HepG2 (cell line): ENCODE measurements around the gene ITCH. TPM values are rescaled to one million over a fixed set of nuclear protein-coding genes. Genes with fewer than 3 reads are reported as not detected.

Source experiments
- ATF7 ChIP-seq, 2 experiments: fragments of 450-650 bp in 1 of 2; sonication (generic) in 1 of 2; formaldehyde crosslinking in 1 of 2; IDR thresholded peaks; 2 replicates each; pipeline versions ENCODE4 v1.4.0 to v1.6.1; 2016 to 2020; ENCODE audit warnings: antibody characterized with exemption in 1 of 2, mild to moderate bottlenecking in 1 of 2, missing genetic modification reagents in 1 of 2
- ATF7-NPFF ChIP-seq: sonication (generic); formaldehyde crosslinking; IDR thresholded peaks from 2 replicates; pipeline ENCODE4 v1.8.1; 2023; ENCODE audit warnings: mild to moderate bottlenecking, low read depth, missing genetic modification reagents, moderate library complexity
- BORCS8-MEF2B ChIP-seq: sonication (generic); formaldehyde crosslinking; IDR thresholded peaks from 2 replicates; pipeline ENCODE4 v1.8.0; 2022; ENCODE audit warnings: mild to moderate bottlenecking, missing genetic modification reagents
- CREM ChIP-seq, 2 experiments: sonication (generic) in 1 of 2; formaldehyde crosslinking in 1 of 2; IDR thresholded peaks; 2 replicates each; pipeline versions ENCODE4 v1.4.0 to v1.6.1; 2016 to 2020; ENCODE audit warnings: antibody characterized with exemption in 1 of 2, mild to moderate bottlenecking in 1 of 2, missing genetic modification reagents in 1 of 2
- GATAD1 ChIP-seq: IDR thresholded peaks from 2 replicates; pipeline ENCODE4 v1.6.1; 2016; ENCODE audit warnings: missing genetic modification reagents, missing compliant biosample characterization
- HCFC1 ChIP-seq: fragments of 150-350 bp; IDR thresholded peaks from 2 replicates; pipeline ENCODE4 v1.6.1; 2014; ENCODE audit warnings: low read depth, low read length
- HNRNPUL1 ChIP-seq: fragments of 200-400 bp; formaldehyde crosslinking; IDR thresholded peaks from 2 replicates; pipeline ENCODE4 v1.6.1; 2017; ENCODE audit warnings: low read depth, mild to moderate bottlenecking, low read length, moderate library complexity
- ISL2 ChIP-seq: sonication (generic); formaldehyde crosslinking; IDR thresholded peaks from 2 replicates; pipeline ENCODE4 v1.5.0; 2020; ENCODE audit warnings: missing genetic modification reagents
- MTF1 ChIP-seq: sonication (generic); formaldehyde crosslinking; IDR thresholded peaks from 2 replicates; pipeline ENCODE4 v1.5.0; 2020; ENCODE audit warnings: missing genetic modification reagents
- PHF5A ChIP-seq: IDR thresholded peaks from one replicate; pipeline ENCODE4 v1.6.1; 2018; ENCODE audit warnings: low read depth, missing genetic modification reagents; ENCODE audit not compliant: unreplicated experiment
- PLSCR1 ChIP-seq: sonication (generic); formaldehyde crosslinking; IDR thresholded peaks from 2 replicates; pipeline ENCODE4 v1.5.0; 2020; ENCODE audit warnings: missing genetic modification reagents, mild to moderate bottlenecking, borderline replicate concordance
- POLR2G ChIP-seq: fragments of 200-400 bp; formaldehyde crosslinking; IDR thresholded peaks from 2 replicates; pipeline ENCODE4 v1.6.1; 2018; ENCODE audit warnings: mild to moderate bottlenecking, low read depth, low read length, moderate library complexity
- PRPF4 ChIP-seq: fragments of 200-400 bp; formaldehyde crosslinking; IDR thresholded peaks from 2 replicates; pipeline ENCODE4 v1.6.1; 2016; ENCODE audit warnings: low read length, low read depth; ENCODE audit not compliant: poor library complexity, severe bottlenecking
- ZBTB7B ChIP-seq: sonication (generic); formaldehyde crosslinking; IDR thresholded peaks from 2 replicates; pipeline ENCODE4 v1.4.0; 2020; ENCODE audit warnings: missing genetic modification reagents
- ZFP91 ChIP-seq: sonication (generic); formaldehyde crosslinking; IDR thresholded peaks from 2 replicates; pipeline ENCODE4 v1.9.0; 2022; ENCODE audit warnings: missing genetic modification reagents, mild to moderate bottlenecking, borderline replicate concordance
- ZNF496 ChIP-seq: sonication (generic); formaldehyde crosslinking; IDR thresholded peaks from 2 replicates; pipeline ENCODE4 v1.8.1; 2023; ENCODE audit warnings: mild to moderate bottlenecking, moderate library complexity, missing genetic modification reagents; ENCODE audit not compliant: insufficient replicate concordance
- ZNF557 ChIP-seq: sonication (generic); formaldehyde crosslinking; IDR thresholded peaks from 2 replicates; pipeline ENCODE4 v1.4.0; 2020; ENCODE audit warnings: missing genetic modification reagents
- ZNF572 ChIP-seq: sonication (generic); formaldehyde crosslinking; IDR thresholded peaks from 2 replicates; pipeline ENCODE4 v1.5.1; 2020; ENCODE audit warnings: mild to moderate bottlenecking, missing genetic modification reagents
- ZNF639 ChIP-seq: conservative IDR thresholded peaks from 2 replicates; pipeline ENCODE4 v1.6.1; 2018; ENCODE audit warnings: missing genetic modification reagents
- ZNF747 ChIP-seq: sonication (generic); formaldehyde crosslinking; IDR thresholded peaks from 2 replicates; pipeline ENCODE4 v1.8.1; 2023; ENCODE audit warnings: missing genetic modification reagents, mild to moderate bottlenecking, borderline replicate concordance
- ZNF770 ChIP-seq: sonication (generic); formaldehyde crosslinking; IDR thresholded peaks from 2 replicates; pipeline ENCODE4 v1.5.0; 2020; ENCODE audit warnings: mild to moderate bottlenecking, missing genetic modification reagents
- ZNF792 ChIP-seq: IDR thresholded peaks from 2 replicates; pipeline ENCODE4 v1.6.1; 2016
- polyA plus RNA-seq, 8 experiments: library from polyadenylated mRNA; depleted of rRNA in 3 of 8; stranded (reverse) in 7 of 8; unstranded in 1 of 8; fragments of >200 nt; fragmentation: Illumina TruSeq in 4 of 8; extraction: Trizol in 4 of 8; gene quantifications; 2 replicates each; pipeline versions ENCODE4 v1.2.1 to v1.2.3, GENCODE V29; 2011 to 2016; ENCODE audit warnings: low read depth in 4 of 8, missing spikeins in 1 of 8, mixed read lengths in 1 of 8; ENCODE audit not compliant: insufficient read depth in 1 of 8
- total RNA-seq, 5 experiments: library from RNA; depleted of rRNA; stranded (reverse); fragments of >200 nt; fragmentation: Illumina TruSeq; extraction: Trizol; gene quantifications; 2 replicates each; pipeline ENCODE4 v1.2.3, GENCODE V29; 2016; ENCODE audit warnings: low read depth in 1 of 5

Gene ITCH
- total and polyA plus RNA-seq, 2 of the 13 experiments (the other 11 are each of a cell fraction or from before 2014, with no cell fraction given) = 20.5 to 112 TPM

- TF ChIP-seq ATF7 (IDR thresholded peaks at IDR 0.05) (no peak), ATF7 (CRISPR knock-in tag; IDR thresholded peaks at IDR 0.05) (0 out of 2 replicates have a peak, but pooled peaks have one; percentile 55), ZFP91 (CRISPR knock-in tag) (peak; percentile 83), PLSCR1 (CRISPR knock-in tag) (no peak), GATAD1 (CRISPR knock-in tag) (peak; percentile 49; the same call in 1 of the 2 replicates), ZNF747 (CRISPR knock-in tag) (no peak), ISL2 (CRISPR knock-in tag) (no peak), HCFC1 (peak; percentile 34; the same call in 1 of the 2 replicates), ZNF770 (CRISPR knock-in tag) (no peak), POLR2G (no peak), BORCS8-MEF2B (no peak; the same call in 1 of the 2 replicates), ZNF572 (CRISPR knock-in tag) (no peak; the same call in 1 of the 2 replicates), HNRNPUL1 (no peak), PRPF4 (peak; percentile 15), ATF7-NPFF (no peak), CREM (IDR thresholded peaks at IDR 0.05) (no peak), CREM (CRISPR knock-in tag; IDR thresholded peaks at IDR 0.05) (no peak), ZNF557 (CRISPR knock-in tag) (no peak), PHF5A (CRISPR knock-in tag) (no peak), ZNF496 (no peak), ZBTB7B (peak; percentile 47; the same call in 1 of the 2 replicates), MTF1 (CRISPR knock-in tag) (no peak), ZNF639 (CRISPR knock-in tag) (no peak), ZNF792 (CRISPR knock-in tag) (peak; percentile 45; the same call in 1 of the 2 replicates)
Observed at GRCh38 chr20:34522969-34523871, 160.1 kb downstream of the ITCH start (continued).
